ENCODE data around the gene BABAM2.

Gene BABAM2

GRCh38 chr2:28377984-28378678 lies 487.6 kb downstream of the BABAM2 start:
- no peak for DNase-seq (ENCODE audit: low read depth in 2 of 2)

GRCh38 chr2:28378679-28379584 lies 488.4 kb downstream of the BABAM2 start:
- no peak for DNase-seq (ENCODE audit: low read depth in 2 of 2)

- no peak for DNase-seq (ENCODE audit: low read depth in 2 of 2)
These were observed 489.7 kb downstream of the BABAM2 start for GRCh38 chr2:28380219-28380618.

DNA sequence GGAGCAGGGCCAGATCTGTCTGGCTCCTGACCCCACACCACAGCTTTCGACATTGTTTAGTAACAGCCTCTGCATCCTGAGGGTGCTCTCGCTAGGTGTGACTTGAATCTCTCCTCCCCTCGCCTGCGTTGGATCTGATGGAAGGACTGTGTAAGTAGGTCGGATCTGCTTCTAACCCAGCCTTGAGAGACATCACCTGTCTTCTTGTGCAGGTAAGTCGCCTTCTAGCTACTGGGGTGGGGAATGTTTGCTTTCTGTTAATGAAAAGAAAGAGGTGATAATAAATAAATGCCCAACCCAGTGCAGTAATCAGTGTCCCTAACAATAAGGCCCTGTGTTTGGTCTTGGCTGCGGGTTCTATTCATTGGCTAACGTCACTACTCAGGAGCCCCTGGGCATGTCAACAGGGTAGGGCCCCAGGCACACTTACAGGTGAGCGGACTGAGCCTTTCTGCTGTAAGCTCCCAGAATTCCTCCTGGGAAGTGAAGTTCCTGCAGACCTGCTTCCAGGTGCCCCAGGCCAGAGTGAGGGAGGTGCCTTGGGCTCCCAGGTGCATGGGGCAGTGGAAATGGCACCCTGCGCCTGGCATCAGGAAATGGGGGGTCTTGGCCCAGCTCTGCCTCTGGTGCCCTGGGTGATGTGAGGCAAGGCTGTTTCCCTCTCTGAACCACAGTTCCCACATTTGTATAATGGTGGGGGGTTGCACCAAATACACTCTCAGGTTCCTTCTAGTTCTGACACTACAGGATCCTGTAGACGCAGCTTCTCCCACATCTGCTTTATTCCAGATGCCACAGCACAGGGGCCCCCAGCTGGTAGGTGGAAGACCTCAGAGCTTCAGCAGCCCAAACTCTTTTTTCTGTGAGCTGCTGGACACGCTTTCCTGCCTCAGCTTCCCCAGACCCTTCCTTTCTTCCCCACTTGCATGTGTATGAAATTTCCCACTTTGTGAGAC lies 491.0 kb downstream of the BABAM2 start:
- no peak for DNase-seq (ENCODE audit: low read depth in 2 of 2)

DNA sequence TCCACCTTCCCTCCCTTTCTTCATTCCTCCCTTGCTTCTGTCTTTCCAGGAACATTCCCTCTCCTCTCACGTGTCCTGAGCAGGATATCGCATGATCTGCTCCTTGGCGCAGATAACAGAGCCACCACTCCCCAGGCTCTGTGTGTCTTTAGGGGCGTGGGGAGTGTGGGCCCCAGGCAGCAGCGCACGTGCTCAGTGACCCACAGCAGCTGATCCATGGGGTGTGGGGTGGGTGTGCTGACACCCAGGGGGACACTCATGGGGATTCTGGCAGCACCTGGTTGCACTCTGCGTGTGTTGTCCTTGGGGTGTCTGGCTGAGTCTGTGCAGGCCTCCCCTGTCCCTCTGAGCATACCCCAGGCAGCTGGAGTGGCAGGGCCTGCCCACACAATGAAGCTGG lies 492.2 kb downstream of the BABAM2 start:
- DNase-seq (ENCODE audit: low read depth in 2 of 2), result no peak

GRCh38 chr2:28387082-28387960 lies 496.8 kb downstream of the BABAM2 start:
- DNase-seq (ENCODE audit: low read depth in 2 of 2), result no peak
